Thoracic aorta (tissue), 2 donors: ENCODE data around the gene SYNE1. TPM values are rescaled to one million over a fixed set of nuclear protein-coding genes. Genes with fewer than 3 reads are reported as not detected.

Source experiments
- ATAC-seq: fragments of 150-250 bp; one replicate; pipeline ENCODE4 v1.8.0; 2017; ENCODE audit warnings: low read depth; ENCODE audit not compliant: insufficient number of reproducible peaks, low FRiP score
- DNase-seq: peaks from one replicate; pipeline ENCODE4 v3.0.0-alpha.2; 2020; ENCODE audit warnings: low spot score
- H3K27ac ChIP-seq, 2 donors: fragments of 200-600 bp; sonication (generic); 1 replicate in 1 of 2; 2 replicates in 1 of 2; pipeline ENCODE4 v1.5.1; 2016; ENCODE audit warnings: mild to moderate bottlenecking in 2 of 2, moderate library complexity in 2 of 2
- H3K27me3 ChIP-seq: fragments of 200-600 bp; sonication (generic); replicated peaks from 2 replicates; pipeline ENCODE4 v1.6.0; 2016; ENCODE audit warnings: mild to moderate bottlenecking; ENCODE audit not compliant: insufficient read depth
- H3K36me3 ChIP-seq: fragments of 200-600 bp; sonication (generic); one replicate; pipeline ENCODE4 v1.5.1; 2016
- H3K4me1 ChIP-seq, 2 donors: fragments of 200-600 bp; sonication (generic); 1 replicate in 1 of 2; 2 replicates in 1 of 2; pipeline versions ENCODE4 v1.5.1 to v1.6.0; 2016; ENCODE audit warnings: low read depth in 2 of 2, mild to moderate bottlenecking in 1 of 2; ENCODE audit not compliant: control insufficient read depth in 1 of 2
- H3K4me3 ChIP-seq: fragments of 200-600 bp; sonication (generic); 2 replicates; pipeline ENCODE4 v1.5.1; 2016; ENCODE audit warnings: mild to moderate bottlenecking
- H3K9me3 ChIP-seq: fragments of 200-600 bp; sonication (generic); 2 replicates; pipeline ENCODE4 v1.5.1; 2016
- CTCF ChIP-seq: fragments of 200-600 bp; sonication (generic); IDR thresholded peaks from one replicate; pipeline ENCODE4 v1.5.1; 2019; ENCODE audit warnings: antibody characterized with exemption
- total RNA-seq, 2 donors: library from RNA; depleted of rRNA; stranded (reverse); fragments of >200 nt; gene quantifications; one replicate each; pipeline versions ENCODE4 v1.1.0 to v1.2.3, GENCODE V29; 2016

The SYNE1 gene
- total RNA-seq, 2 donors from 2014 or later: 462 to 552 TPM

GRCh38 chr6:152441902-152442301, 195.3 kb downstream of the SYNE1 start:
- TF ChIP-seq CTCF: no peak
- Histone ChIP-seq H3K4me1 (no peaks in the 10 kb centered on the region), H3K27me3 (no peaks in the 10 kb centered on the region), H3K36me3 (no peaks in the 10 kb centered on the region), H3K4me3 (no peak overlapping the region), H3K27ac (no peak overlapping the region), H3K9me3 (no peaks in the 10 kb centered on the region)
- ATAC-seq: no peak
- DNase-seq: no peak

GRCh38 chr6:152435816-152436215, 201.3 kb downstream of the SYNE1 start:
- H3K27ac ChIP-seq: no peak overlapping the region
- ATAC-seq: no peak
- no peaks in the 10 kb centered on the region for H3K9me3 ChIP-seq
- no peaks in the 10 kb centered on the region for H3K4me1 ChIP-seq
- H3K4me3 ChIP-seq: no peak overlapping the region
- H3K36me3 ChIP-seq: no peaks in the 10 kb centered on the region
- no peak for TF ChIP-seq CTCF
- DNase-seq: no peak
- H3K27me3 ChIP-seq: no peaks in the 10 kb centered on the region

GRCh38 chr6:152432758-152433157, 204.4 kb downstream of the SYNE1 start:
- Histone ChIP-seq H3K4me1 (peaks cover 2 to 5% of the 10 kb centered on the region in 2 donors), H3K36me3 (no peaks in the 10 kb centered on the region), H3K4me3 (no peak overlapping the region), H3K9me3 (no peaks in the 10 kb centered on the region), H3K27me3 (no peaks in the 10 kb centered on the region), H3K27ac (no peak overlapping the region)
- DNase-seq (no peak), ATAC-seq (no peak)
- TF ChIP-seq CTCF: no peak

GRCh38 chr6:152428126-152428525, 209.0 kb downstream of the SYNE1 start:
- DNase-seq (no peak), ATAC-seq (no peak)
- no peak for TF ChIP-seq CTCF
- peak overlapping the region; percentile 62 for H3K4me3 ChIP-seq
- H3K27me3 ChIP-seq: no peaks in the 10 kb centered on the region
- H3K9me3 ChIP-seq: no peaks in the 10 kb centered on the region
- no peaks in the 10 kb centered on the region for H3K36me3 ChIP-seq
- no peak overlapping the region for H3K27ac ChIP-seq
- peaks cover 2 to 6% of the 10 kb centered on the region in 2 donors for H3K4me1 ChIP-seq

GRCh38 chr6:152426276-152426675, 210.9 kb downstream of the SYNE1 start:
- Histone ChIP-seq H3K27me3 (no peaks in the 10 kb centered on the region), H3K36me3 (no peaks in the 10 kb centered on the region), H3K9me3 (no peaks in the 10 kb centered on the region), H3K4me1 (peaks cover 2 to 6% of the 10 kb centered on the region in 2 donors), H3K4me3 (no peak overlapping the region), H3K27ac (no peak overlapping the region)
- no peak for TF ChIP-seq CTCF
- DNase-seq (no peak), ATAC-seq (no peak)
